Breast epithelium (tissue), 3 donors: ENCODE measurements around the gene OPCML.

ENCODE experiments used
- POLR2AphosphoS5 ChIP-seq, 3 donors: sonication (generic); formaldehyde crosslinking; IDR thresholded peaks; one replicate each; pipeline ENCODE4 v1.6.1; 2017; ENCODE audit warnings: antibody characterized with exemption in 3 of 3
- TF ChIP-seq, protein P1 (sequence below), 3 donors: fragments of 450-650 bp; IDR thresholded peaks; one replicate each; pipeline ENCODE4 v1.5.1; 2016 to 2017; ENCODE audit warnings: antibody characterized with exemption in 3 of 3, mild to moderate bottlenecking in 3 of 3, moderate library complexity in 3 of 3

- TF ChIP-seq POLR2AphosphoS5 (IDR thresholded peaks at IDR 0.05): no peak
- TF ChIP-seq, protein P1, sequence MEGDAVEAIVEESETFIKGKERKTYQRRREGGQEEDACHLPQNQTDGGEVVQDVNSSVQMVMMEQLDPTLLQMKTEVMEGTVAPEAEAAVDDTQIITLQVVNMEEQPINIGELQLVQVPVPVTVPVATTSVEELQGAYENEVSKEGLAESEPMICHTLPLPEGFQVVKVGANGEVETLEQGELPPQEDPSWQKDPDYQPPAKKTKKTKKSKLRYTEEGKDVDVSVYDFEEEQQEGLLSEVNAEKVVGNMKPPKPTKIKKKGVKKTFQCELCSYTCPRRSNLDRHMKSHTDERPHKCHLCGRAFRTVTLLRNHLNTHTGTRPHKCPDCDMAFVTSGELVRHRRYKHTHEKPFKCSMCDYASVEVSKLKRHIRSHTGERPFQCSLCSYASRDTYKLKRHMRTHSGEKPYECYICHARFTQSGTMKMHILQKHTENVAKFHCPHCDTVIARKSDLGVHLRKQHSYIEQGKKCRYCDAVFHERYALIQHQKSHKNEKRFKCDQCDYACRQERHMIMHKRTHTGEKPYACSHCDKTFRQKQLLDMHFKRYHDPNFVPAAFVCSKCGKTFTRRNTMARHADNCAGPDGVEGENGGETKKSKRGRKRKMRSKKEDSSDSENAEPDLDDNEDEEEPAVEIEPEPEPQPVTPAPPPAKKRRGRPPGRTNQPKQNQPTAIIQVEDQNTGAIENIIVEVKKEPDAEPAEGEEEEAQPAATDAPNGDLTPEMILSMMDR (IDR thresholded peaks at IDR 0.05): no peak
Observed at GRCh38 chr11:132472411-132473172, 1059.7 kb downstream of the OPCML start.
